SU-DHL-6 (cell line): ENCODE data around the gene RRP9.
A peak's percentile ranks its signal among the peaks of the same experiment; 100 is the strongest.

Source experiments
- H2AFZ ChIP-seq: fragments of 200-600 bp; sonication (generic); 2 replicates; pipeline ENCODE4 v1.6.1; 2014; ENCODE audit warnings: low read depth, mild to moderate bottlenecking, moderate library complexity, mixed read lengths, antibody characterized with exemption, low read length; ENCODE audit not compliant: severe bottlenecking
- H3F3A ChIP-seq: fragments of 200-600 bp; shearing (Covaris generic); 2 replicates; pipeline ENCODE4 v1.6.0; 2016; ENCODE audit warnings: antibody characterized with exemption, mild to moderate bottlenecking; ENCODE audit not compliant: insufficient read depth
- H3K27ac ChIP-seq: fragments of 200-600 bp; sonication (generic); 2 replicates; pipeline ENCODE4 v1.5.1; 2016; ENCODE audit warnings: low read depth, mild to moderate bottlenecking, low read length, moderate library complexity, mixed read lengths
- H3K27me3 ChIP-seq: fragments of 200-600 bp; sonication (generic), shearing (Covaris generic); 2 replicates; pipeline ENCODE4 v1.6.0; 2014; ENCODE audit warnings: mild to moderate bottlenecking, low read length
- H3K36me3 ChIP-seq: fragments of 200-600 bp; sonication (generic); 2 replicates; pipeline ENCODE4 v1.6.1; 2014; ENCODE audit warnings: mild to moderate bottlenecking, low read length, mixed read lengths
- H3K4me2 ChIP-seq: fragments of 300-600, 200-600 bp; shearing (Covaris generic), sonication (generic); 2 replicates; pipeline ENCODE4 v1.6.0; 2014; ENCODE audit warnings: low read length, low read depth, mild to moderate bottlenecking; ENCODE audit not compliant: poor library complexity, severe bottlenecking
- H3K4me3 ChIP-seq: fragments of 200-600 bp; sonication (generic); 2 replicates; pipeline ENCODE4 v1.5.1; 2014; ENCODE audit warnings: antibody characterized with exemption, low read length, mild to moderate bottlenecking, mixed read lengths; ENCODE audit not compliant: insufficient read depth, poor library complexity, severe bottlenecking
- H3K79me2 ChIP-seq: fragments of 200-600 bp; sonication (generic); 2 replicates; pipeline ENCODE4 v1.6.1; 2014; ENCODE audit warnings: mild to moderate bottlenecking, low read length, moderate library complexity; ENCODE audit not compliant: insufficient read depth
- H3K9ac ChIP-seq: fragments of 200-600 bp; sonication (generic); 2 replicates; pipeline ENCODE4 v1.7.0; 2014; ENCODE audit warnings: mild to moderate bottlenecking, low read length
- H3K9me2 ChIP-seq: fragments of 200-600 bp; sonication (generic); replicated peaks from 2 replicates; pipeline ENCODE4 v1.6.1; 2014; ENCODE audit warnings: low read length; ENCODE audit not compliant: insufficient read depth
- H3K9me3 ChIP-seq: fragments of 200-600 bp; sonication (generic); 2 replicates; pipeline ENCODE4 v1.6.1; 2014; ENCODE audit warnings: low read length, mixed read lengths; ENCODE audit not compliant: insufficient read depth
- H4K20me1 ChIP-seq: fragments of 200-600 bp; sonication (generic); 2 replicates; pipeline ENCODE4 v1.6.1; 2014; ENCODE audit warnings: low read depth, mild to moderate bottlenecking, antibody characterized with exemption, low read length, moderate library complexity, mixed read lengths
- EZH2phosphoT487 ChIP-seq: fragments of 200-600 bp; sonication (generic), shearing (Covaris generic); conservative IDR thresholded peaks from 2 replicates; pipeline ENCODE4 v1.6.1; 2018; ENCODE audit warnings: mild to moderate bottlenecking, antibody characterized with exemption, low read length, moderate library complexity, mixed read lengths
- TF ChIP-seq, protein P1 (sequence below): fragments of 200-600 bp; sonication (generic); IDR thresholded peaks from one replicate; pipeline ENCODE4 v1.5.1; 2017; ENCODE audit warnings: antibody characterized with exemption, mild to moderate bottlenecking, low read length, moderate library complexity; ENCODE audit not compliant: insufficient read depth, poor library complexity, severe bottlenecking

The RRP9 gene

DNA sequence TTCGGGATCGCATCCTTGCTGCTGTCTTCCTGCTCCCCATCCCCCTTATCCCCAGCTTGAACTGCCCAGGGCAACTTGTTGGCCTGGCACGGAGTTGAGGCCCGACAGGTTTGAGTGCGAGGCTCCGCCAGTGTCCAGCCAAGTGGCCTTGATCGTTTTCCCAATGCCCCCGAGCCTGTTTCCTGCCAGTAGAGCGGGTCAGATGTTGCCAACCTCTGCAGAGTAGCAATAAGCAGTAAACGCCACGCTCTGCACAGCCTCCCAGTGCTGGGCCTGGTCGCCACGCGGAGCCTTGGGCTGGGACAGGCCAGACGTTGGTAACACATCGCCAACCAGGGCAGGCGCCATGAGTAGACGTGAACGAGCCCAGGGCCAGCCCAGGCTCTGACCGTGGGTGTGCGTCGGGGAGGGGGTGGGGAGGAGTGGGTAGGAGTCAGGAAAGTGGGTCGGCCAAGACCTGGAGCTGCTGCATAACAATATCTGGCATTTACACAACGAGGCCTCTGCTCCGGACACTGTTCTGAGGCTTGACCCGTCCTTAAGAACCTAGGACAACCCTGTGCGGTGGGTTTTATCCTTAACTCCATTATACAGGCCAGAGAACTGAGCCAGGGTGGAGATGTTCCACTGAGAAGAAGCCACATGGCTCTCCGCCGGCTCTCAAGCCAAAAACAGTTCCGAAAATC, 32.7 kb upstream of the RRP9 start:
- peak overlapping the region; percentile 71 for H3K4me3 ChIP-seq
- H4K20me1 ChIP-seq = no peaks in the 10 kb centered on the region
- peak overlapping the region; percentile 79 for H3K9ac ChIP-seq
- H3K27ac ChIP-seq = peak overlapping the region; percentile 70
- H3K36me3 ChIP-seq = no peaks in the 10 kb centered on the region
- peaks cover 25% of the 10 kb centered on the region for H3F3A ChIP-seq
- no peaks in the 10 kb centered on the region for H3K9me2 ChIP-seq
- no peaks in the 10 kb centered on the region for H3K9me3 ChIP-seq
- peak overlapping the region; percentile 48 for H2AFZ ChIP-seq
- TF ChIP-seq, protein P1, sequence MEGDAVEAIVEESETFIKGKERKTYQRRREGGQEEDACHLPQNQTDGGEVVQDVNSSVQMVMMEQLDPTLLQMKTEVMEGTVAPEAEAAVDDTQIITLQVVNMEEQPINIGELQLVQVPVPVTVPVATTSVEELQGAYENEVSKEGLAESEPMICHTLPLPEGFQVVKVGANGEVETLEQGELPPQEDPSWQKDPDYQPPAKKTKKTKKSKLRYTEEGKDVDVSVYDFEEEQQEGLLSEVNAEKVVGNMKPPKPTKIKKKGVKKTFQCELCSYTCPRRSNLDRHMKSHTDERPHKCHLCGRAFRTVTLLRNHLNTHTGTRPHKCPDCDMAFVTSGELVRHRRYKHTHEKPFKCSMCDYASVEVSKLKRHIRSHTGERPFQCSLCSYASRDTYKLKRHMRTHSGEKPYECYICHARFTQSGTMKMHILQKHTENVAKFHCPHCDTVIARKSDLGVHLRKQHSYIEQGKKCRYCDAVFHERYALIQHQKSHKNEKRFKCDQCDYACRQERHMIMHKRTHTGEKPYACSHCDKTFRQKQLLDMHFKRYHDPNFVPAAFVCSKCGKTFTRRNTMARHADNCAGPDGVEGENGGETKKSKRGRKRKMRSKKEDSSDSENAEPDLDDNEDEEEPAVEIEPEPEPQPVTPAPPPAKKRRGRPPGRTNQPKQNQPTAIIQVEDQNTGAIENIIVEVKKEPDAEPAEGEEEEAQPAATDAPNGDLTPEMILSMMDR = no peak
- TF ChIP-seq EZH2phosphoT487 = no peak
- H3K27me3 ChIP-seq = no peaks in the 10 kb centered on the region
- peaks cover 5% of the 10 kb centered on the region; the same call in 1 of the 2 replicates for H3K79me2 ChIP-seq
- peak overlapping the region; percentile 72 for H3K4me2 ChIP-seq

DNA sequence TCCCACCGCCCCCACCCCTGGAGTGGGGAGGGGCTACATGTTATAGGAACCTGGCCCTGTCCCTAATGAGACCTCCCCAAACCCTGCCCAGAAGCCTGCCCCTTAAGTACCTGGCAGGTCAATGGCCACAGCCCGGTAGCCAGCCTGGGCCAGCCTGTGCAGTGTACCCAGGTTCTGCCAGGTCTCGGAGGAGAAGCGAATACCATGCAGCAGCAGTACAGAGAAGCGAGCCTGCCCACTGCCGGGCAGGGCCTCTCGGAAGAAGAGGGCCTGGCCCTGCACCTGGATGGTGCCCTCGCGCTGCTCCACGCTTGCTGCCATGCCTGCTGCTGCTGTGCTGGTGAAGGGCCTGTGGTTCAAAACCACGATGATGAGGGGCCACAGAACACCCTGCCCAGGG, 29.6 kb upstream of the RRP9 start:
- TF ChIP-seq, protein P1 = no peak
- TF ChIP-seq EZH2phosphoT487 = no peak

DNA sequence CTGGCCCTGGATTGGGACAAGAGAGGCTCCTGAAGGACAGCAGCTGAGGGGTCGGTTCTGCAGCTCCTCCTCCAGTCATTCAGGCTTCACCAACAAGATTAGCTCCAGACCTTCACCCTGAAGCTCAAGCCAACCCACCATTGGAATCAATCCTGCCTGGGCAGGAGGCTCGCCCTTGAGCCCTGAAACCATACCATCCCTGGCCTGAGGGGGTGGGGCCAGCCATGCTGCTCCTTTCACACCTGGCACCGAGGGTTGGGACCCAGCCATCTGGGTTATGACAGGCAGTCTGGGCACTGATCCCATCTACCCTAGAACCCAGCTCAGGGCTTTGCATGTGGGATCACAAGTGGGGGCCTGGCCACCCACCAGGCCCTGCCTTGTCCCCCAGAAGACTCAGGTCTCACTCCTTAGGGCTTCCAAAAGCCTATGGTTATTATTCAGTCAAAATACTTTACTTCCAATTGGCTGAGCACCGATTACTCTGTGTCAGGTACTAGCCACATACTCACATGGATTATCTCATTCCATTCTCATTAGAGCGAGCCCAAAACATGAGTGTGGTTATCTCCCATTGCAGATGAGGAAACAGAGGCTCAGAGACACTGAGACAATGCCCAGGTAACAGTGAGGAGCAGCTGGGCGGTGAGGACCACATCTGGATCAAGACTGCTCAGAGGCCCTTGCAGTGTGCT, 29.0 kb upstream of the RRP9 start:
- Histone ChIP-seq H3F3A (peaks cover 19% of the 10 kb centered on the region), H3K4me3 (no peak overlapping the region), H3K9ac (no peak overlapping the region), H3K27ac (no peak overlapping the region), H3K9me3 (no peaks in the 10 kb centered on the region), H3K9me2 (no peaks in the 10 kb centered on the region), H3K27me3 (no peaks in the 10 kb centered on the region), H4K20me1 (no peaks in the 10 kb centered on the region), H2AFZ (no peak overlapping the region), H3K79me2 (peaks cover 5% of the 10 kb centered on the region; the same call in 1 of the 2 replicates), H3K36me3 (no peaks in the 10 kb centered on the region), H3K4me2 (no peak overlapping the region)
- TF ChIP-seq EZH2phosphoT487 = no peak
- TF ChIP-seq, protein P1 = no peak

More for the DNA sequence above, 29.6 kb upstream of the RRP9 start:
- Histone ChIP-seq H3K9me3 (no peaks in the 10 kb centered on the region), H3K27me3 (no peaks in the 10 kb centered on the region), H2AFZ (no peak overlapping the region), H3K9ac (no peak overlapping the region), H3K4me3 (no peak overlapping the region), H3K27ac (no peak overlapping the region), H3K79me2 (peaks cover 5% of the 10 kb centered on the region; the same call in 1 of the 2 replicates), H4K20me1 (no peaks in the 10 kb centered on the region), H3F3A (peaks cover 24% of the 10 kb centered on the region), H3K36me3 (no peaks in the 10 kb centered on the region), H3K9me2 (no peaks in the 10 kb centered on the region), H3K4me2 (no peak overlapping the region)
